Measurements from ENCODE around the gene RP2.

DNA sequence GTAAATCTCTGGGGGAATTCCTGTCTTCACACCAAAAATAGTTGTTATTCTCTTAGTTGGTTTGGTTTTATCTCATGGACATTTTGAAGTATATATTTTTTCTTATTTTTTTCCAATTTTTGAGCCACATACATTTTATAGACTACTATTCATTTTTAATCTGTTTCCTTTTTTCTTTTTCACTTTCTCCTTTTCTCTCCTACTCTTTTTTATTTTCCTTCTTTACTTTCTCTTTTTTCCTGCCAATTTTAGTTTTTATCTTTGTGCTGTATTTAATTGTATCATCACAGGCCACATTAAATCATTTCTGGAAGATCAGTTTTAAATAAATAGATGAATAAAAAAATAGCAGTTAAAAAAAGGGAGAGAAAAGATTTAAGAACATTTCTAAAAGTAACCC lies 61.4 kb downstream of the RP2 start:
- no peak for TF ChIP-seq POLR2AphosphoS5 (IDR thresholded peaks at IDR 0.05; ENCODE audit: low read depth, low read length)
- no peak for TF ChIP-seq TAF1 (IDR thresholded peaks at IDR 0.05; ENCODE audit: borderline replicate concordance, low read depth, low read length)
